GM19035 (cell line): Measurements from ENCODE around the gene FAM43B.

ENCODE experiments used
- ATAC-seq: cut with Tn5 transposase; IDR thresholded peaks from one replicate; pipeline ENCODE4 v1.9.1; 2021; ENCODE audit not compliant: unreplicated experiment

FAM43B gene

GRCh38 chr1:20551161-20551560 lies 1.2 kb upstream of the FAM43B start:
- ATAC-seq: no peak

GRCh38 chr1:20552728-20553445 lies 514 bp downstream of the FAM43B start:
- ATAC-seq: no peak

- ATAC-seq: no peak
Observed at GRCh38 chr1:20555025-20555757, 2.8 kb downstream of the FAM43B start.

- ATAC-seq: no peak
Observed at GRCh38 chr1:20555758-20556120, 3.4 kb downstream of the FAM43B start.

GRCh38 chr1:20558191-20558590 lies 5.8 kb downstream of the FAM43B start:
- no peak for ATAC-seq

- no peak for ATAC-seq
Observed at GRCh38 chr1:20560966-20561365, 8.6 kb downstream of the FAM43B start.

- ATAC-seq: no peak
Observed at GRCh38 chr1:20565234-20565633, 12.9 kb downstream of the FAM43B start.

GRCh38 chr1:20569523-20570098 lies 17.2 kb downstream of the FAM43B start:
- no peak for ATAC-seq

- ATAC-seq: no peak
Observed at GRCh38 chr1:20571427-20571826, 19.1 kb downstream of the FAM43B start.

- no peak for ATAC-seq
Observed at GRCh38 chr1:20573987-20574386, 21.6 kb downstream of the FAM43B start.

GRCh38 chr1:20574686-20575540 lies 22.5 kb downstream of the FAM43B start:
- ATAC-seq: no peak

- ATAC-seq: no peak
Observed at GRCh38 chr1:20575541-20576336, 23.4 kb downstream of the FAM43B start.

GRCh38 chr1:20578062-20578461 lies 25.7 kb downstream of the FAM43B start:
- ATAC-seq: no peak

- ATAC-seq: no peak
Observed at GRCh38 chr1:20578721-20579395, 26.5 kb downstream of the FAM43B start.

GRCh38 chr1:20584890-20585289 lies 32.5 kb downstream of the FAM43B start:
- ATAC-seq: no peak

- no peak for ATAC-seq
Observed at GRCh38 chr1:20586953-20587660, 34.7 kb downstream of the FAM43B start.

- ATAC-seq: no peak
Observed at GRCh38 chr1:20587661-20588053, 35.3 kb downstream of the FAM43B start.

GRCh38 chr1:20588634-20589225 lies 36.4 kb downstream of the FAM43B start, which contains the start of gene CDA:
Gene CDA, plus strand, starts transcription at chr1:20589097. Its CDS starts 33 bp downstream, at chr1:20589130.
- no peak for ATAC-seq
